Stimulated activated CD4-positive, alpha-beta T cell treated with anti-CD3 and anti-CD28 coated beads, TNF-alpha, amount 100 ng/mL, for 24 hours (primary cell): ENCODE data around the gene ADGRA1.
"Not testable (repeated sequence)": the region's sequence is repeated elsewhere in the genome, so short reads cannot be mapped to it uniquely, and the experiment has no call there.

Experiments used
- DNase-seq, 3 experiments: peaks; one replicate each; pipeline ENCODE4 v3.0.0-alpha.2; 2020; ENCODE audit warnings: low read depth in 3 of 3

The ADGRA1 gene

GRCh38 chr10:133128126-133129070 is 40.7 kb downstream of the ADGRA1 start:
- no peak for DNase-seq

GRCh38 chr10:133129071-133129858 is 41.5 kb downstream of the ADGRA1 start:
- no peak for DNase-seq

DNA sequence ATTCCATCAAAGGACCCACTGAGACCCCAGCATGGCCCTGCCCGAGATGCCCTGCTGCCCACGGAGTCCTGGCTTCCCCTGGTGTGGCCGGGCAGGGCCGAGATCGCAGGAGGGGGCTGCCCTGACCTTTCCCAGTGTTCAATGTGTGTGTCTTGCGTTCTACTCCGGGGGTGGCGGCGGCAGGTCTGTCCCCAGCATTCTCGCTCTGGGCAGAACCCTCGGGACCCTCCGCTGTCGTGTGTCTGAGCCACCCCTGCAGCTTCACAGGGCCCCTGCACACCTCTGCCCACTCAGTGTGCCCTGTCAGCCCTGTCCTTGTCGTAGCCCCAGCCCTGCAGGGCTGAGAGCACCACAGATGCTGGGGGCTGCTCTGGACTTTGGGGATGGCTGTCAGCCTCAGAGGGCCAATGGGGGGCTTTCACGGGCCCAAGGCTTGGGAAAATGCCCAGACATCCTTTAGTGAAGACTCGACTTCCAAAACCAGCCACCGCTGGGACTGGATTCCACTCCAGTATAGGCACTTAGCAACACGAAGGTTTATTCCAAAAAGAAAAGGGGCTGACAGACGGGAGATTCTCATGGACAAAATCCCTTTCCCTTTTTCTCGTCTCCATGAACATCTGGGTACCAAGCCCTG is 42.3 kb downstream of the ADGRA1 start:
- no peak for DNase-seq

DNA sequence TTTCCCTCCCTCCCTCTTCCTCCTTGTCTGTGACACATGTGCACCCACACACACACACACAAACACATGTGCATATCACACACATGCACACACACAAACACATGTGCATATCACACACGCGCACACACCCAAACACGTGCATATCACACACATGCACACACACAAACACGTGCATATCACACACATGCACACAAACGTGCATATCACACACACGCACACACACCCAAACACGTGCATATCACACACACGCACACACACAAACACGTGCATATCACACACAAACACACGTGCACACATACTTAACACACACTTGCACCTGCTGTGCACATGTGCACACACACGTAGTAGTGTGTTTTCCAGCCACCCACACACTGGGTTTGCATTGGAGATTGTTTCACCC is 42.9 kb downstream of the ADGRA1 start:
- DNase-seq = no peak

DNA sequence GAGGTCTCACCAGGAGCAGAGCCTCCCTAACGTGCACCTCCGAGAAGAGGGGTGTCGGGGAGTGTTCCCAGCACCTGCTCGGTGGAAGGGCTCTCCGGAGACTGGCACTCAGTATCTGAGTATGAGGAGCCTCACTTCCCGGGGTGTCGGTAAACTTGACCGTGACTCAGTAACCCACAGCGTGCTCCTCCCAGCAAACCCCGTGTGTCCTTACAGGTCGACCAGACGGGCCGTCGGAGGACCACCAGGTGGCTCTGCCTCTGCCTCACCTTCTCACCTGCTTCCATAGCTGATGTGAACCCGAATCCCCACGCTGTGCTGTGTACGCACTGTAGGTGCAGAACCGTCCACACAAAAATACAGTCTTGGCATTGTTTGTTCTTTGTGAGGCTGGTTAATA is 43.3 kb downstream of the ADGRA1 start:
- DNase-seq = no peak

DNA sequence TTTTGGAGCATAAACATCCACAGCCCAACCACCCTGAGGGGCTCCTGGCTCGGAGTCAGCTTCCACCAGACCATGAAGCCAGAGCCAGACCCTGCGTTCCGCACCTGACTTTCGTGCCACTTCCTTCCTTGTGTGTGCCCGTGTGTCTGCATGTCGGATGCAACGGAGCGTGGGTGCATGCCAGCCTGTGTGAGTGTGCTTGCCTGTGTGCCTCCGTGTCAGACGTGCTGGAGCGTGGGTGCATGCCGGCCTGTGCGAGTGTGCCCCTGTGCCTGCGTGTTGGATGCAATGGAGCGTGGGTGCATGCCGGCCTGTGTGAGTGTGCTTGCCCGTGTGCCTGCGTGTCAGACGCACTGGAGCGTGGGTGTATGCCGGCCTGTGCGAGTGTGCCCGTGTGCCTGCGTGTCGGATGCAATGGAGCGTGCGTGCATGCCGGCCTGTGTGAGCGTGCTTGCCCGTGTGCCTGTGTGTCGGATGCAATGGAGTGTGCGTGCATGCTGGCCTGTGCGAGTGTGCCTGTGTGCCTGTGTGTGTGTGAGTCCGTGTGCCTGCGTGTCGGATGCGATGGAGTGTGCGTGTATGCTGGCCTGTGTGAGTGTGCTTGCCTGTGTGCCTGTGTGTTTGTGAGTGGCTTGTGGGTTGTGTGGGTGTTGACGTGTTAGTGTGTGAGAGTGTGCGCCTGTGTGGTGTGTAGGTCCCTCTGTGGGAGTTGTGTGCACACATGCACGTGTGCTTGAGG is 44.2 kb downstream of the ADGRA1 start:
- DNase-seq = no peak

GRCh38 chr10:133132473-133133291 is 45.0 kb downstream of the ADGRA1 start:
- DNase-seq = no peak

GRCh38 chr10:133133471-133134231 is 45.9 kb downstream of the ADGRA1 start:
- no peak for DNase-seq

DNA sequence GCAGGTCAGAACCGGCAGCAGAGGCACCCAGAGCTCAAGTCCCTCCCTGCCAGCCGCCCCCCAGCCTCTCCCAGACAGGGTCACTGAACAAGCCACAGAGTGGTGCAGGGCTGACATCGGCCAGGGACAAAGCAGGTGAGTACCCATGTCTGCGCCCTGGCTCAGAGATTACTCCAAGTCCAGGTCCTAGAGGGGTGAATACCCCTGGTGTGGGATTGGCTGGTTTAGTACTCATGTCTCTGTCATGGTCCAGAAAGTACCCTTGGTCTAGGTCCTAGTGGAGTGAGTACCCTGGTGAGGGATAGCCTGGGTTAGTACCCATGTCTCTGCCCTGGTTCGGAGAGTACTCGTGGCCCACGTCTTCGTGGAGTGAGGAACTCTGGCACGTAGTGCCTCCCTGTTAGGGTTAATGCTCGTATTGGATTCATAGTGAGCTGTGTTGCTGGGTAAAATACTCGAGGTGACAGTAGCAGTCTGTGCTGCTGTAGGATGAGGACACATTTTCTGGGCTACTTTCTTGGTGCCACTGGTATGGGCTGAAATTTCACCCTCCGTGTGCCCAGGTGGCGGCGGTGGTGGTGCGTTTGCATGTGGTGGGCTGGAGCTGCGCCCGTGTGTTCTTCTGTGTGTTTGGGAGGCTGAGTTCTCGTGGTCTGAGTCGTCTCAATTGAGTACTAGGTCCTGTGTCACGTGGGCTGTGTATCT is 46.8 kb downstream of the ADGRA1 start:
- no peak for DNase-seq

DNA sequence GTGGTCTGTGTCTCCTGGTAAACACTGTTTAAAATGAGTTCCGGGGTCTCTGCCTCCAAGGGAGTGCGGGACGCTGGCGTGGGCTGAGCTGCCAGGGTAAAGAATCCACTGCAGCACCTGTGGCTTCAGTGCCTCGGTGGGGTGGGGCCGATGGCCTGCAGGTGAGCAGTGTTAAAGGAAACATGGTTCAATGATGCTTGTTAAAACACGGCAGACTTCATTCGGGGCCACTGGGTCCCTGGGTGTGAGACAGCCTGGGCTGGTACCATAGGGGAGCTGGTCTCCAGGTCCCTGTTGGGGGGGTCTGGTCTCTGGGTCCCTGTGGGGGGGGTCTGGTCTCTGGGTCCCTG is 47.4 kb downstream of the ADGRA1 start:
- no peak for DNase-seq

- DNase-seq = not testable (repeated sequence)
Measured at GRCh38 chr10:133137486-133138145, 49.9 kb downstream of the ADGRA1 start.

- DNase-seq = no peak
Measured at GRCh38 chr10:133139551-133140065, 51.9 kb downstream of the ADGRA1 start.

GRCh38 chr10:133140417-133141143 is 52.9 kb downstream of the ADGRA1 start:
- no peak for DNase-seq

- DNase-seq = no peak
Measured at GRCh38 chr10:133141144-133141957, 53.6 kb downstream of the ADGRA1 start.

- no peak for DNase-seq
Measured at GRCh38 chr10:133141958-133142340, 54.2 kb downstream of the ADGRA1 start.

GRCh38 chr10:133142523-133143199 is 54.9 kb downstream of the ADGRA1 start:
- DNase-seq = no peak

DNA sequence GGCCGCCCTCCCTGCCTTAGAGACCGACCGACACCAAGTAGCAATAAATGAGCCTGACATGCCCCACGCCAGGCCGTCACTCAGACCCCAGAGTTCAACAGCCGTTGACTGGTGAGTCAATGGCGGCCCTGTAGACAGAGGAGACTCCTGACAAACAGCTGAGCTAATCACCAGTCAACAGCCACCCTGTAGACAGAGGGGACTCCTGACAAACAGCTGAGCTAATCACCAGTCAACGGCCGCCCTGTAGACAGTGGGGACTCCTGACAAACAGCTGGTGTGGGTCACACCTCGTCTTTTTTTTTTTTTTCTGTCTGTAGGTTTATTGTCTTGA is 55.4 kb downstream of the ADGRA1 start:
- no peak for DNase-seq
